ENCODE data around the gene SIX4. TPM values are rescaled to one million over a fixed set of nuclear protein-coding genes. Genes with fewer than 3 reads are reported as not detected.

SIX4 gene
- total RNA-seq, 1 donor from 2014 or later = not detected

GRCh38 chr14:60695327-60695726 lies 28.8 kb downstream of the SIX4 start:
- peaks cover 13% of the 10 kb centered on the region for H3K27me3 Mint-ChIP-seq
- POLR2A ChIA-PET = no interaction called here
- no peak for TF ChIP-seq CTCF (IDR thresholded peaks at IDR 0.05)
- H3K36me3 Mint-ChIP-seq (ENCODE audit: low read depth) = no peaks in the 10 kb centered on the region
- ATAC-seq (ENCODE audit: low read depth) (no peak), DNase-seq (no peak)
- intact Hi-C loops (cut with micrococcal nuclease) = no loop called here
- no peak overlapping the region for H3K27ac Mint-ChIP-seq
- CTCF ChIA-PET = no interaction called here
- H3K9me3 Mint-ChIP-seq = peaks cover 9% of the 10 kb centered on the region
- H3K4me1 Mint-ChIP-seq = no peaks in the 10 kb centered on the region
- no peak overlapping the region for H3K4me3 Mint-ChIP-seq

GRCh38 chr14:60691383-60692113 lies 32.6 kb downstream of the SIX4 start:
- intact Hi-C loops (cut with micrococcal nuclease) = no loop called here
- H3K4me1 Mint-ChIP-seq = no peaks in the 10 kb centered on the region
- no peak for ATAC-seq (ENCODE audit: low read depth)
- no peak overlapping the region for H3K4me3 Mint-ChIP-seq
- no peaks in the 10 kb centered on the region for H3K36me3 Mint-ChIP-seq (ENCODE audit: low read depth)
- no peaks in the 10 kb centered on the region for H3K9me3 Mint-ChIP-seq
- DNase-seq = no peak
- TF ChIP-seq CTCF (IDR thresholded peaks at IDR 0.05) = no peak
- CTCF ChIA-PET = no interaction called here
- no peak overlapping the region for H3K27ac Mint-ChIP-seq
- POLR2A ChIA-PET = no interaction called here
- peaks cover 7% of the 10 kb centered on the region for H3K27me3 Mint-ChIP-seq

DNA sequence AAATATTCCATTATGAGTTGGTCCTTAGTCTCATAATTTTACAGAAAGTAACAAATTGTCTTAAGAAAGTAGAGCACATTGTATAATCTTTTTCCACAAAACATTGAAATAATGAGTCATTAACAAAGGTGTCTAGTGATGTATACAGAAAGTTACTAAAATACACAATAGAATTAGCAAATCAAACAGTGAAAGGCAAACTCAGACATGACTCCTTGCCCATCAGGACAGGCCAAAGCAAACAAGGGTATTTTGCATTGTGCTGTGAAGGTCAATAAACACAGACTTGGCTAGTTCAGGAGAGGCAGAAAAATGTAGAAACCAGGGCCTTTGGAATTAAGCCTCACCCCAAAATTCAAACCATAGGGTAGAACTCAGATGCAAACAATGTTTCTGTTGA lies 37.3 kb downstream of the SIX4 start:
- ChIA-PET POLR2A (no interaction called here), CTCF (no interaction called here)
- no peaks in the 10 kb centered on the region for H3K9me3 Mint-ChIP-seq
- no peaks in the 10 kb centered on the region for H3K4me1 Mint-ChIP-seq
- no peak for DNase-seq
- no peak overlapping the region for H3K27ac Mint-ChIP-seq
- intact Hi-C loops (cut with micrococcal nuclease) = no loop called here
- no peaks in the 10 kb centered on the region for H3K36me3 Mint-ChIP-seq (ENCODE audit: low read depth)
- ATAC-seq (ENCODE audit: low read depth) = no peak
- peaks cover 14% of the 10 kb centered on the region for H3K27me3 Mint-ChIP-seq
- no peak overlapping the region for H3K4me3 Mint-ChIP-seq
- no peak for TF ChIP-seq CTCF (IDR thresholded peaks at IDR 0.05)

DNA sequence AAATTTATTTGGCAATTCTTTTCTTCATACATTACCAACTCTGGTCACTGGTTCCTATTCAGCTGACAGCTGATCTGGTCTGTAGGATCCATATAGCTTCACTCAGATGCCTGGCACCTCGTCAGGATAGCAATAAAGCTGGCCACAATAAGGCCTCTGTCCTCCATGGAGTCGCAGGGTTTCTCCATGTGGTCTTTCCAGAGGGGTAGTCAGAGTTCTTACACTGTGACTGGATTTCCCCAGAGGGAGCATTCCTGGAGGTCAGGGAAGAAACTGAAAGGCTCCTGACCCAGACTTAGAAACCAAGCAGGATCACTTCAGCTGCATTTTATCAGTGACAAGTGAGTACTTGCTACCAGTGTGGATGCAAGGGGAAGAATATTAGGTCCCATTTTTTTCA lies 39.9 kb downstream of the SIX4 start:
- Mint-ChIP-seq H3K9me3 (peaks cover 3% of the 10 kb centered on the region), H3K4me1 (no peaks in the 10 kb centered on the region), H3K27me3 (peaks cover 19% of the 10 kb centered on the region), H3K27ac (no peak overlapping the region), H3K4me3 (no peak overlapping the region), H3K36me3 (ENCODE audit: low read depth) (no peaks in the 10 kb centered on the region)
- no peak for TF ChIP-seq CTCF (IDR thresholded peaks at IDR 0.05)
- no peak for ATAC-seq (ENCODE audit: low read depth)
- intact Hi-C loops (cut with micrococcal nuclease) = no loop called here
- POLR2A ChIA-PET = no interaction called here
- CTCF ChIA-PET = no interaction called here
- DNase-seq = no peak

GRCh38 chr14:60681271-60681670 lies 42.9 kb downstream of the SIX4 start:
- no peak for ATAC-seq (ENCODE audit: low read depth)
- ChIA-PET POLR2A (no interaction called here), CTCF (no interaction called here)

More at GRCh38 chr14:60681271-60681670, 42.9 kb downstream of the SIX4 start:
- Mint-ChIP-seq H3K27me3 (peaks cover 20% of the 10 kb centered on the region), H3K9me3 (peaks cover 3% of the 10 kb centered on the region), H3K36me3 (ENCODE audit: low read depth) (no peaks in the 10 kb centered on the region), H3K4me1 (no peaks in the 10 kb centered on the region), H3K27ac (no peak overlapping the region), H3K4me3 (no peak overlapping the region)
- DNase-seq = no peak
- TF ChIP-seq CTCF (IDR thresholded peaks at IDR 0.05) = no peak
- intact Hi-C loops (cut with micrococcal nuclease) = no loop called here

All from activated B cell treated with CpG ODN at 0.5 μM for 24 hours (primary cell).